Fibroblast of skin of abdomen (primary cell): Measurements from ENCODE around the gene FER1L5. TPM values are rescaled to one million over a fixed set of nuclear protein-coding genes. Genes with fewer than 3 reads are reported as not detected.

Source experiments
- DNase-seq: peaks from one replicate; pipeline ENCODE4 v3.0.0-alpha.2; 2013
- polyA plus RNA-seq, 2 experiments: library from polyadenylated mRNA; unstranded; fragments of 120-200 nt; gene quantifications; one replicate each; pipeline ENCODE4 v1.2.1, GENCODE V29; 2013; ENCODE audit not compliant: insufficient read length in 2 of 2

Gene FER1L5
- 0.13 TPM for polyA plus RNA-seq (2013, experiment 1 of 2; ENCODE audit: insufficient read length)
- 0.10 TPM for polyA plus RNA-seq (2013, experiment 2 of 2; ENCODE audit: insufficient read length)

- DNase-seq: peak; percentile 77
Observed at GRCh38 chr2:96642564-96643360, at the start of gene FER1L5. Gene FER1L5 (plus strand): TSS chr2:96642764. CDS start chr2:96642837, 73 bp downstream.

- DNase-seq: no peak
Observed at GRCh38 chr2:96594282-96594681, 48.3 kb upstream of the FER1L5 start.

DNA sequence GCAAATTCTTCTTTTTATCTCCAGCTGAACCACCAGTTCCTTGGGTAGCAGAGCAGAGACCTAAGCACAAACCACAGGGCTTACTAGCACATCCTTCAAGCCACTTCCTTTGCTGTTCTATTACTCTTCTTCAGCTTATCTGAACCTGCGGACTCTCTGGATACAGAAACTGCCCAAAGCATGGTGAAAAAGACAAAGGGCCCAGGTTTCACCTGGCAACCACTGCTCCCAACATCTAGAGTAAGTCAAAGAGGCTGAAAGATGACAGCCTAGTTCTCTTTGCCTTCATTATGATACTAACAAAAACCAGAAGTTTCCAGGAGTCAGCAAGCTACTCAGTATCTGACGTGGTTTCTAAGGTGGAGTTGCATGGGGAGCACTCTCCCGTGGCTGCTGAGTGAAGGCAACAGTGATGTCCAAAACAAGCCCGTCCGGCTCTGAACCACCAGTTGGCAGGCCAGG lies 47.8 kb upstream of the FER1L5 start:
- DNase-seq: no peak

DNA sequence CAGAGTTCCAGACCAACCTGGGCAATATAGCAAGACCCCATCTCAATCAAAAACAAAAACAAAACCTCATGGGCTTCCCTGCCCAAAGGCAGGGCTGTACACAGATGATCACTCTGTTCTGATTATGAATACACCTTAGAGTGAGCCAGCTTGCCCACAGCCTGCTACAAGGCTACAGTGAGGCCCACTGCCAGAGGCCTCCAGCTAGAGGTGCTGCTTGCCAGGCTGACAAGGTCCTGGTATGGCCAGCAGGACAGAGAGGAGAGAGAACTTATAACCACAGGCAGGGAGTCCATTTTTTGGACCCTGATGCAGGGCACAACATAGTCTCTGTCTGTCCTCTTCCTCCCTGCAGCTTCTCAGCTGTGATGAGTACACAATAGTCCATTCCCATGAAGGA lies 46.0 kb upstream of the FER1L5 start:
- no peak for DNase-seq

GRCh38 chr2:96599941-96600340 lies 42.6 kb upstream of the FER1L5 start:
- DNase-seq: no peak

DNA sequence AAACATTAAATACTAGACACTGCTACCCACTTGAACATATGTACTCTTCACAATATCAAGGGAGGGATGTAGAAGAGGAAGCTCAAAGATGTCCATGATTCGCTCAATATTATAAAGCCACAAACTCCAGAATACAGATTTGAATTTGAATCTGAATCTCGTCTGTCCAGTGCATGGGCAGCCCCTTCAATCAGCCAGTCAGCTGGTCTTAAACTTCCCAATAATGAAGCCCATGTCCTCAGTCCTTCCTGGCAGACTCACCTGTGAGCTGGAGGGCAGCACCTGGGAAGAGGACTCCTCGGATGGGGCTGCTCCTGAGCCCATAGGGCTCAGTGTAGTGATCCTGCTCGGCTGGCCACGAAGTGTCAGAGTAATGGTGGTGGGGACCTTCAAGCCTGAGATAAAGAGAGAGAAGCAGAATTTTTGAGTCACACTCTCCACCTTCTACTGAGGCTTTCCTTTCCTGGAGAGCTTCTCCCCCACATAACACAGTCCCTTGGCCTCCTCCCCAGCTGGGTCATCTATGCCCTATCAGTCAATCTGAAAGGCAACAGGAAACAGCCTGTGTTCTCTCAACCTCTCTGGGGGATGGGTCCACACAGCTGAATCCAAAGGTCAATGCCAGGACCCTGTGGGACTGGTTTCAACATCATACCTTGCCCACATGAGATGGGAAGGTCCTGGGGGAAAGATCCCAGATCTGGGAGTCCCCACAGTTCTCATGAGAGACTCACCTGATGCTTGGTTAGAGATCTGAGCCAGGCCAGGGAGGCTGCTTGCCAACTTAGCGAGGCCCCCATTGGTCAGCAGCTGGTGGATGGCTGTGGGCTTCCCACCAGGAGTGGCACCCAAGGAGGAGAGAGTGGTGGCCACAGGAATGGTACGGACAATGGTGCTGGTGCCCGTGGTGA lies 40.9 kb upstream of the FER1L5 start:
- no peak for DNase-seq

- no peak for DNase-seq
Observed at GRCh38 chr2:96602330-96602823, 40.2 kb upstream of the FER1L5 start.

DNA sequence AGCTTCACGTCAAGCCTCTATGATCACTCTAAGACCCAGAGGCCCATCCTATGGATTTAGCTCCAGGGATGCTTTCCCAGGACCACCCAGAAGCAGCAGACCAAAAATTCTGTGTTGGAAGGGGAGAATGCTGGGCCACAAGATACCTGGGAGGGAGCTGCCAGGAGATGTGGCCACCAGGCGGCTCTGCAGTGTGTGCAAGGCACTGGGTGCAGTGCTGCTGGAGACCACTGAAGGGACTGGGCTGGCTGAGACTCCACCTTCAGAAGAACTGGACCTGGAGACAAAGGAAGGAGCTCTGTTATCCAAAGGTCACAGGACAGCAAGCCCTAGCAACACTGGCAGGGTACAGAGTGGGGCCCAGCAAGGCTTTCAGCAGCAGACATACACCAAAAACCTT lies 38.5 kb upstream of the FER1L5 start:
- DNase-seq: no peak

- no peak for DNase-seq
Observed at GRCh38 chr2:96608469-96609455, 33.8 kb upstream of the FER1L5 start.

GRCh38 chr2:96616128-96616527 lies 26.4 kb upstream of the FER1L5 start:
- no peak for DNase-seq

GRCh38 chr2:96616535-96616934 lies 26.0 kb upstream of the FER1L5 start:
- no peak for DNase-seq

GRCh38 chr2:96617012-96617411 lies 25.6 kb upstream of the FER1L5 start:
- DNase-seq: no peak

DNA sequence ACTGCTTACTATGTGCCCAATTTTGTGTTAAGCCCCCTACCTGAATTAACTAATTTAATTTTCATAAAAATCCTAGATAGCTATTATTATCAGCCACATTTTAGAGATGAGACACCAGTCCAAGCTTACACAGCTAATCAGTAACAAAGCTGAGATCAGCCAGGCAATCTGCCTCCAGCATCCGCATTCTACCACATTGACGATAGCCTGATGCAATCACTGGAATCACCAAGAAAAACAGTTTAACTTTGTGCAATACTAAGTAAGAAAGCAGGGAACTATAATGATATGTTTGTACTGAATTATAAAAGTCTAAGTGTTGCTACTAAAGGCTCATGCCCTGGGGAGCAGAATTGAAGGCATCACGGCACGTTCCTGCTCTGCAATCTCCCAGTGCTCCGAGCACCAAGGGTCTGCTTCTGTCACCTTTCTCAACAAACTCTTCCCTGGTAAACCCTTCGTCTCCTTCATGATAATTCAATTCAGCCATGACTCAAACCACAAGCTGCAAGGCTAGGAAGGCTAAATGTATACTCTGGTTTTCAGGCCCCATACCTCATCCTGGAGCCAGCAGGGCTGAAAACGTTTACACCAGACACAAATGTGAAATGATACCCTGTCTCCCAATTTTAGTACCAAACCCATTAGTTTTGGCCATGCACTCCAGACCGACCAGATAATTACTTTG lies 23.8 kb upstream of the FER1L5 start:
- DNase-seq: peak; percentile 46

- DNase-seq: no peak
Observed at GRCh38 chr2:96622544-96622943, 20.0 kb upstream of the FER1L5 start.

DNA sequence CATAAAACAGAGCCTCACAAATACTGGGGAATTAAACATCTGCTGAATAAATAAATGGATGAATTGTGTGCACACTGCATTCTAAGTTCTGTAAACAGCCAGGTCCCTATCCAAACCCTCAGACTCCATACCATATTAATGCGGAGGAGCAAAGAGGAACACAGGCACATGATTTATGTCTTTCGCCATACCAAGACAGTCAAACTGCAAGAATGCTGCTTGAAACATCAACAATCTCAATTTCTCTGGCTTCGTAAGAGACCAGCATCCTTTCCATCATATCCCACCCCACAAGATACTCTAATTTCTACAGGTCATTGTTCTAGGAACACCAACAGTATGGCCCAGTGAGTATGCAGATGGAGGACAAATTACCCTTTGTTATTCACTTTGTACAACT lies 19.4 kb upstream of the FER1L5 start:
- DNase-seq: no peak

GRCh38 chr2:96625571-96626552 lies 16.7 kb upstream of the FER1L5 start:
- DNase-seq: no peak

DNA sequence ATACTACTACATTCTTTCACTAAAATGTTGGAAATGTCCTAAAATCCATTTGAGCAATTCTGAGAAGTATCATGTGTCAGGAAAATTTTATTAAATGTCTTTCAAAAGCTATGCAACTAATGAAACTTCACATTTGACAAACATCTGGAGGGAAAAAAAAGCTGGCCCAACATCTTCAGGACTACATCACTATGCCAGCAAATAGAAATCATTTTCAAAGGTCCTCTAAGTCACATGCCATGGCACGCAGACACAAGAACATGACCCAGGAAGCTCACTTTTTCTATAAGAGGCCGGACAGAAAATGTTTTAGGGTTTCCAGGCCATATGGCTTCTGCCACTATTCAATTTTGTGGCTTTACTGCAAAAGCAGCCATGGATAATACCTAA lies 16.0 kb upstream of the FER1L5 start:
- no peak for DNase-seq

- DNase-seq: peak; percentile 6
Observed at GRCh38 chr2:96631804-96632435, 10.6 kb upstream of the FER1L5 start.

DNA sequence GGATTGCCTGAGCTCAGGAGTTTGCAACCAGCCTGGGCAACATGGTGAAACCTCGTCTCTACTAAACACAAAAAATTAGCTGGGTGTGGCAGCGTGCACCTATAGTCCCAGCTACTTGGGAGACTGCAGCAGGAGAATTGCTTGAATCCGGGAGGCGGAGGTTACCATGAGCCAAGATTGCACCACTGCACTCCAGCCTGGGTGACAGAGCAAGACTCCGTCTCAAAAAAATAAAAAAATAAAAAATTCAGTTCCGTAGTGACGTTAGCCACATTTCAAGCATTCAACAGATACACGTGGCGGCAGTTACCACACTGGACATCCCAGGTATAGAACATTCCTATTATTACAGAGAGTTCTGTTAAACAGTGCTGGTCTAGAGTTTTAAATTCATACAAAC lies 8.9 kb upstream of the FER1L5 start:
- no peak for DNase-seq
